ENCODE measurements around the gene SANBR.

The SANBR gene

GRCh38 chr2:61090386-61090921 lies 24.8 kb downstream of the SANBR start:
- DNase-seq: no peak

GRCh38 chr2:61091485-61091884 lies 25.8 kb downstream of the SANBR start:
- no peak for DNase-seq

GRCh38 chr2:61096438-61096837 lies 30.8 kb downstream of the SANBR start:
- DNase-seq: no peak

GRCh38 chr2:61100801-61101200 lies 35.1 kb downstream of the SANBR start:
- no peak for DNase-seq

- DNase-seq: no peak
These were observed 43.6 kb downstream of the SANBR start for GRCh38 chr2:61109291-61109690.

GRCh38 chr2:61111708-61112107 lies 46.0 kb downstream of the SANBR start:
- no peak for DNase-seq

- DNase-seq: no peak
These were observed 48.5 kb downstream of the SANBR start for GRCh38 chr2:61114147-61114546.

Data from CD4-positive, alpha-beta T cell treated with Interleukin-15 for 1 hour (primary cell).